Skeletal muscle cell (primary cell): ENCODE results near the gene CDYL.

Source experiments
- DNase-seq: peaks from one replicate; pipeline ENCODE4 v3.0.0-alpha.2; 2010; ENCODE audit warnings: low read depth
- H3K4me3 ChIP-seq: 2 replicates; pipeline ENCODE4 v1.5.1; 2011; ENCODE audit warnings: low read depth, mild to moderate bottlenecking, control low read depth, low read length, moderate library complexity

Gene CDYL

GRCh38 chr6:4776131-4776492, at the start of gene CDYL:
CDYL (plus strand) TSS chr6:4776404; CDS start chr6:4776784, 380 bp downstream.
- peak; percentile 48 for DNase-seq

GRCh38 chr6:4726645-4727044, 49.6 kb upstream of the CDYL start:
- no peak overlapping the region for H3K4me3 ChIP-seq
- no peak for DNase-seq

More at GRCh38 chr6:4776131-4776492, at the start of gene CDYL:
- H3K4me3 ChIP-seq: peak within 1 kb of the TSS; percentile 68

- H3K4me3 ChIP-seq: no peak overlapping the region
- DNase-seq: no peak
Measured at GRCh38 chr6:4727217-4727616, 49.0 kb upstream of the CDYL start.

GRCh38 chr6:4727671-4728435, 48.4 kb upstream of the CDYL start:
- DNase-seq: no peak

GRCh38 chr6:4728436-4728769, 47.8 kb upstream of the CDYL start:
- no peak for DNase-seq
- no peak overlapping the region for H3K4me3 ChIP-seq

More at GRCh38 chr6:4727671-4728435, 48.4 kb upstream of the CDYL start:
- no peak overlapping the region for H3K4me3 ChIP-seq

GRCh38 chr6:4728926-4729325, 47.3 kb upstream of the CDYL start:
- no peak for DNase-seq
- H3K4me3 ChIP-seq: no peak overlapping the region

GRCh38 chr6:4731996-4732395, 44.2 kb upstream of the CDYL start:
- no peak overlapping the region for H3K4me3 ChIP-seq
- no peak for DNase-seq

- H3K4me3 ChIP-seq: peak overlapping the region; percentile 36
- DNase-seq: peak; percentile 84
Measured at GRCh38 chr6:4732691-4733315, 43.4 kb upstream of the CDYL start.

GRCh38 chr6:4736371-4736873, 39.8 kb upstream of the CDYL start:
- no peak for DNase-seq
- no peak overlapping the region for H3K4me3 ChIP-seq

GRCh38 chr6:4740032-4740431, 36.2 kb upstream of the CDYL start:
- DNase-seq: no peak

GRCh38 chr6:4743062-4743461, 33.1 kb upstream of the CDYL start:
- no peak for DNase-seq
- no peak overlapping the region for H3K4me3 ChIP-seq

More at GRCh38 chr6:4740032-4740431, 36.2 kb upstream of the CDYL start:
- H3K4me3 ChIP-seq: no peak overlapping the region

- no peak for DNase-seq
- no peak overlapping the region for H3K4me3 ChIP-seq
Measured at GRCh38 chr6:4743926-4744325, 32.3 kb upstream of the CDYL start.

GRCh38 chr6:4747588-4747987, 28.6 kb upstream of the CDYL start:
- no peak for DNase-seq

GRCh38 chr6:4751823-4752464, 24.3 kb upstream of the CDYL start:
- no peak for DNase-seq
- no peak overlapping the region for H3K4me3 ChIP-seq

More at GRCh38 chr6:4747588-4747987, 28.6 kb upstream of the CDYL start:
- no peak overlapping the region for H3K4me3 ChIP-seq

- H3K4me3 ChIP-seq: no peak overlapping the region
- no peak for DNase-seq
Measured at GRCh38 chr6:4756247-4756646, 20.0 kb upstream of the CDYL start.

GRCh38 chr6:4759997-4760396, 16.2 kb upstream of the CDYL start:
- DNase-seq: no peak
- H3K4me3 ChIP-seq: no peak overlapping the region

- H3K4me3 ChIP-seq: no peak overlapping the region
- no peak for DNase-seq
Measured at GRCh38 chr6:4760773-4761172, 15.4 kb upstream of the CDYL start.

- no peak for DNase-seq
- H3K4me3 ChIP-seq: no peak overlapping the region
Measured at GRCh38 chr6:4762294-4762693, 13.9 kb upstream of the CDYL start.

GRCh38 chr6:4763921-4764320, 12.3 kb upstream of the CDYL start:
- H3K4me3 ChIP-seq: no peak overlapping the region
- no peak for DNase-seq

- DNase-seq: no peak
- H3K4me3 ChIP-seq: no peak overlapping the region
Measured at GRCh38 chr6:4768815-4769214, 7.4 kb upstream of the CDYL start.
